H1 (cell line): ENCODE data around the gene SLC35D2. TPM values are rescaled to one million over a fixed set of nuclear protein-coding genes. Genes with fewer than 3 reads are reported as not detected.

Experiments
- CTCF ChIA-PET: fragments of 300-600 bp; sonication (Branson Sonifier 250); formaldehyde crosslinking; loops from one replicate; lab custom pipeline; 2021; ENCODE audit not compliant: partially characterized antibody; lab: Charles Lee
- POLR2A ChIA-PET: fragments of 300-600 bp; sonication (Branson Sonifier 250); formaldehyde crosslinking; loops from one replicate; lab custom pipeline; 2021; ENCODE audit warnings: inconsistent platforms; ENCODE audit not compliant: partially characterized antibody; lab: Charles Lee
- DNase-seq, 2 experiments: peaks; one replicate each; pipeline versions ENCODE4 v3.0.0 to v3.0.0-alpha.2; 2010 to 2022; ENCODE audit warnings: low spot score in 2 of 2, low read depth in 1 of 2, mixed read lengths in 1 of 2
- FAIRE-seq: peaks from 2 replicates; lab custom pipeline; 2011; peaks lifted over from hg19 to GRCh38; lab: Jason Lieb, UNC
- H2AFZ ChIP-seq: 2 replicates; pipeline ENCODE4 v1.8.1; 2012; ENCODE audit warnings: low read length, inconsistent platforms
- H2AK5ac ChIP-seq: 2 replicates; pipeline ENCODE4 v1.6.1; 2013; ENCODE audit warnings: low read depth, low read length
- H2BK120ac ChIP-seq: replicated peaks from 2 replicates; pipeline ENCODE3; 2013; ENCODE audit warnings: low read depth, low read length, inconsistent platforms
- H2BK12ac ChIP-seq: 2 replicates; pipeline ENCODE4 v1.6.1; 2013; ENCODE audit warnings: low read depth, low read length
- H2BK15ac ChIP-seq: 2 replicates; pipeline ENCODE4 v1.6.1; 2013; ENCODE audit warnings: low read length
- H2BK20ac ChIP-seq: 2 replicates; pipeline ENCODE4 v1.6.1; 2013; ENCODE audit warnings: low read length
- H2BK5ac ChIP-seq: 2 replicates; pipeline ENCODE4 v1.6.1; 2013; ENCODE audit warnings: low read depth, low read length
- H3K14ac ChIP-seq: 2 replicates; pipeline ENCODE4 v1.6.1; 2013; ENCODE audit warnings: inconsistent platforms; ENCODE audit not compliant: insufficient read length
- H3K18ac ChIP-seq: 2 replicates; pipeline ENCODE4 v1.6.1; 2013; ENCODE audit warnings: low read length; ENCODE audit errors: extremely low read depth
- H3K23ac ChIP-seq: 2 replicates; pipeline ENCODE4 v1.6.1; 2013; ENCODE audit warnings: inconsistent platforms; ENCODE audit not compliant: insufficient read length
- H3K23me2 ChIP-seq: 2 replicates; pipeline ENCODE4 v1.6.1; 2013; ENCODE audit warnings: low read depth, low read length
- H3K27ac ChIP-seq: 2 replicates; pipeline ENCODE4 v1.6.1; 2011; ENCODE audit warnings: low read depth, low read length, inconsistent platforms
- H3K27me3 ChIP-seq, 4 experiments: replicated peaks in 1 of 4; 1 replicate in 1 of 4; 2 replicates in 3 of 4; pipeline versions ENCODE4 v1.6.1 to v1.8.1; 2011 to 2013; ENCODE audit warnings: low read length in 3 of 4, mild to moderate bottlenecking in 3 of 4, inconsistent platforms in 2 of 4, mixed read lengths in 2 of 4, moderate library complexity in 1 of 4; ENCODE audit not compliant: control insufficient read depth in 3 of 4, insufficient read depth in 3 of 4; ENCODE audit errors: extremely low read depth in 1 of 4
- H3K36me3 ChIP-seq, 4 experiments: 2 replicates each; pipeline versions ENCODE4 v1.6.1 to v1.8.1; 2011 to 2013; ENCODE audit warnings: mild to moderate bottlenecking in 4 of 4, low read length in 3 of 4, moderate library complexity in 2 of 4, control low read depth in 1 of 4, inconsistent platforms in 1 of 4; ENCODE audit not compliant: insufficient read depth in 4 of 4, control insufficient read depth in 2 of 4
- H3K4ac ChIP-seq: replicated peaks from 2 replicates; pipeline ENCODE3; 2013; ENCODE audit warnings: low read length, low read depth, mixed read lengths, inconsistent platforms; ENCODE audit not compliant: insufficient read length
- H3K4me1 ChIP-seq, 4 experiments: replicated peaks in 1 of 4; 1 replicate in 1 of 4; 2 replicates in 3 of 4; pipeline versions ENCODE4 v1.6.1 to v1.8.1; 2011 to 2013; ENCODE audit warnings: low read length in 3 of 4, inconsistent platforms in 2 of 4, mixed read lengths in 1 of 4; ENCODE audit not compliant: insufficient read depth in 4 of 4, control insufficient read depth in 3 of 4
- H3K4me2 ChIP-seq, 2 experiments: 2 replicates each; pipeline versions ENCODE4 v1.6.1 to v1.8.1; 2011 to 2013; ENCODE audit warnings: low read depth in 2 of 2, low read length in 2 of 2, control low read depth in 1 of 2, inconsistent platforms in 1 of 2, mild to moderate bottlenecking in 1 of 2; ENCODE audit not compliant: insufficient read depth in 1 of 2
- H3K4me3 ChIP-seq, 4 experiments: fragments of 200-600, 300-600 bp in 1 of 4; sonication (generic), shearing (Covaris generic), sonication (Bioruptor Twin) in 1 of 4; 2 replicates each; pipeline versions ENCODE4 v1.5.1 to v1.8.1; 2011 to 2016; ENCODE audit warnings: low read length in 4 of 4, low read depth in 3 of 4, control low read depth in 2 of 4, inconsistent platforms in 2 of 4, mild to moderate bottlenecking in 2 of 4, mixed read lengths in 1 of 4, moderate library complexity in 1 of 4; ENCODE audit not compliant: insufficient read depth in 2 of 4; ENCODE audit errors: extremely low read depth in 1 of 4
- H3K56ac ChIP-seq: replicated peaks from 2 replicates; pipeline ENCODE3; 2013; ENCODE audit warnings: low read depth, mild to moderate bottlenecking, mixed read lengths, low read length, inconsistent platforms; ENCODE audit not compliant: insufficient read length
- H3K79me1 ChIP-seq: 2 replicates; pipeline ENCODE4 v1.6.1; 2013; ENCODE audit warnings: low read depth, low read length, control low read depth
- H3K79me2 ChIP-seq, 2 experiments: 2 replicates each; pipeline versions ENCODE4 v1.6.1 to v1.8.1; 2012 to 2013; ENCODE audit warnings: low read length in 2 of 2, mild to moderate bottlenecking in 2 of 2, inconsistent platforms in 1 of 2; ENCODE audit not compliant: insufficient read depth in 2 of 2, control insufficient read depth in 1 of 2
- H3K9ac ChIP-seq, 4 experiments: replicated peaks in 1 of 4; 1 replicate in 1 of 4; 2 replicates in 3 of 4; pipeline versions ENCODE4 v1.6.1 to v1.8.1; 2011 to 2013; ENCODE audit warnings: low read depth in 3 of 4, low read length in 3 of 4, control low read depth in 2 of 4, mild to moderate bottlenecking in 2 of 4, moderate library complexity in 2 of 4, inconsistent platforms in 1 of 4; ENCODE audit errors: extremely low read depth in 1 of 4
- H3K9me3 ChIP-seq, 2 experiments: 2 replicates each; pipeline versions ENCODE4 v1.6.1 to v1.8.1; 2012 to 2013; ENCODE audit warnings: mild to moderate bottlenecking in 2 of 2, moderate library complexity in 2 of 2, control low read depth in 1 of 2, inconsistent platforms in 1 of 2, low read depth in 1 of 2, low read length in 1 of 2, mixed read lengths in 1 of 2; ENCODE audit not compliant: insufficient read depth in 2 of 2
- H4K20me1 ChIP-seq, 2 experiments: replicated peaks in 1 of 2; 2 replicates each; pipeline versions ENCODE3 to v1.8.1; 2011 to 2013; ENCODE audit warnings: inconsistent platforms in 2 of 2, low read length in 2 of 2, mild to moderate bottlenecking in 1 of 2; ENCODE audit not compliant: insufficient read depth in 2 of 2, control insufficient read depth in 1 of 2
- H4K5ac ChIP-seq: 2 replicates; pipeline ENCODE4 v1.6.1; 2013; ENCODE audit warnings: low read length, low read depth, mixed read lengths, inconsistent platforms; ENCODE audit not compliant: insufficient read length
- H4K8ac ChIP-seq: 2 replicates; pipeline ENCODE4 v1.8.0; 2013; ENCODE audit warnings: mild to moderate bottlenecking, moderate library complexity, low read length, inconsistent platforms; ENCODE audit not compliant: insufficient read depth; ENCODE audit errors: extremely low read depth
- H4K91ac ChIP-seq: replicated peaks from 2 replicates; pipeline ENCODE3; 2013; ENCODE audit warnings: low read length, mixed read lengths, inconsistent platforms; ENCODE audit not compliant: insufficient read length
- BACH1 ChIP-seq: IDR thresholded peaks from 2 replicates; pipeline ENCODE4 v1.6.1; 2012; ENCODE audit warnings: low read length, improper control_type of control experiment
- BRCA1 ChIP-seq: IDR thresholded peaks from 2 replicates; pipeline ENCODE4 v1.6.1; 2012; ENCODE audit warnings: low read depth, low read length, improper control_type of control experiment
- CBX5 ChIP-seq: fragments of 300-800, 300-1000 bp; sonication (generic); IDR thresholded peaks from 2 replicates; pipeline ENCODE4 v1.7.1; 2016; ENCODE audit warnings: antibody characterized with exemption, low read length, low read depth
- CHD2 ChIP-seq: IDR thresholded peaks from 2 replicates; pipeline ENCODE4 v1.6.1; 2012; ENCODE audit warnings: low read length, improper control_type of control experiment
- CREB1 ChIP-seq: IDR thresholded peaks from 2 replicates; pipeline ENCODE4 v1.6.1; 2012; ENCODE audit warnings: inconsistent platforms
- EGR1 ChIP-seq: IDR thresholded peaks from 2 replicates; pipeline ENCODE4 v1.6.1; 2011; ENCODE audit warnings: low read depth, low read length, borderline replicate concordance
- KDM1A ChIP-seq: fragments of 200-600, 300-600 bp; sonication (generic); IDR thresholded peaks from 2 replicates; pipeline ENCODE4 v1.7.1; 2016; ENCODE audit warnings: mild to moderate bottlenecking, low read length, borderline replicate concordance
- KDM4A ChIP-seq: IDR thresholded peaks from one replicate; pipeline ENCODE4 v1.7.1; 2012; ENCODE audit warnings: low read depth, mild to moderate bottlenecking, moderate library complexity, low read length, inconsistent platforms; ENCODE audit not compliant: severe bottlenecking
- MAX ChIP-seq: IDR thresholded peaks from 2 replicates; pipeline ENCODE4 v1.6.1; 2012; ENCODE audit warnings: inconsistent platforms
- NRF1 ChIP-seq: IDR thresholded peaks from 2 replicates; pipeline ENCODE4 v1.6.1; 2011; ENCODE audit warnings: mild to moderate bottlenecking, low read depth, low read length, improper control_type of control experiment
- RAD21 ChIP-seq, 2 experiments: IDR thresholded peaks in 1 of 2; conservative IDR thresholded peaks in 1 of 2; 2 replicates each; pipeline ENCODE4 v1.6.1; 2011; ENCODE audit warnings: low read depth in 2 of 2, low read length in 2 of 2, improper control_type of control experiment in 1 of 2, inconsistent platforms in 1 of 2, mild to moderate bottlenecking in 1 of 2, moderate library complexity in 1 of 2
- RBBP5 ChIP-seq: IDR thresholded peaks from 2 replicates; pipeline ENCODE4 v1.7.1; 2012; ENCODE audit warnings: low read depth, mild to moderate bottlenecking, inconsistent platforms, low read length, moderate library complexity, borderline replicate concordance
- SIRT6 ChIP-seq: IDR thresholded peaks from one replicate; pipeline ENCODE4 v1.7.1; 2012; ENCODE audit warnings: low read length, inconsistent platforms
- SP2 ChIP-seq: IDR thresholded peaks from 2 replicates; pipeline ENCODE4 v1.6.1; 2012; ENCODE audit warnings: mild to moderate bottlenecking, low read length, inconsistent platforms
- SRF ChIP-seq: IDR thresholded peaks from 2 replicates; pipeline ENCODE4 v1.6.1; 2011; ENCODE audit warnings: mild to moderate bottlenecking, low read depth, low read length, moderate library complexity
- YY1 ChIP-seq: IDR thresholded peaks from 2 replicates; pipeline ENCODE4 v1.6.1; 2011; ENCODE audit warnings: low read depth, mild to moderate bottlenecking, low read length
- ZNF274 ChIP-seq: IDR thresholded peaks from 2 replicates; pipeline ENCODE4 v1.7.0; 2012; ENCODE audit warnings: low read length, borderline replicate concordance; ENCODE audit errors: extremely low read depth
- polyA plus RNA-seq, 7 experiments: library from polyadenylated mRNA; depleted of rRNA in 3 of 7; stranded (reverse) in 5 of 7; unstranded in 2 of 7; fragments of >200 nt in 5 of 7; fragments of 200-250 nt in 2 of 7; gene quantifications; 1 replicate in 5 of 7; 2 replicates in 1 of 7; 4 replicates in 1 of 7; pipeline versions ENCODE4 v1.2.1 to v1.2.3, GENCODE V29; 2011 to 2013; ENCODE audit warnings: missing spikeins in 2 of 7, mixed read lengths in 2 of 7
- total RNA-seq: library from RNA; stranded (reverse); fragmentation: NEBNext Ultra II Directional; extraction: Animal tissue kit (Norgen Biotek cat#: 25700); gene quantifications from 2 replicates; pipeline ENCODE4 v1.2.1, GENCODE V29; 2021

The SLC35D2 gene
- total and polyA plus RNA-seq, 2 of the 8 experiments (the other 6 are each of a cell fraction or from before 2014, with no cell fraction given) = 9.6 to 11.5 TPM

GRCh38 chr9:96304230-96304629 is 79.3 kb downstream of the SLC35D2 start:
- Histone ChIP-seq H2BK120ac (no peak overlapping the region), H3K4me2 (no peak overlapping the region), H3K14ac (no peak overlapping the region), H3K23me2 (no peaks in the 10 kb centered on the region; the same call in 1 of the 2 replicates), H2BK20ac (no peak overlapping the region), H2BK5ac (no peak overlapping the region), H4K20me1 (no peaks in the 10 kb centered on the region), H3K27ac (no peak overlapping the region), H3K79me1 (no peaks in the 10 kb centered on the region), H3K56ac (no peak overlapping the region), H2AK5ac (no peak overlapping the region), H3K79me2 (no peaks in the 10 kb centered on the region), H3K23ac (no peak overlapping the region), H3K4me3 (no peak overlapping the region), H3K4ac (no peak overlapping the region), H4K5ac (no peak overlapping the region), H3K27me3 (no peaks in the 10 kb centered on the region), H4K91ac (no peak overlapping the region), H2BK12ac (no peak overlapping the region), H2AFZ (no peak overlapping the region), H3K18ac (no peak overlapping the region), H3K9ac (no peak overlapping the region), H2BK15ac (no peak overlapping the region), H3K4me1 (peaks cover 0 to 4% (median 0%) of the 10 kb centered on the region in 4 experiments; a peak in 2 of 7 replicates), H3K9me3 (no peaks in the 10 kb centered on the region), H3K36me3 (no peaks in the 10 kb centered on the region), H4K8ac (no peak overlapping the region; the same call in 1 of the 2 replicates)
- DNase-seq (no peak), FAIRE-seq (no peak)
- POLR2A ChIA-PET = no interaction called here
- CTCF ChIA-PET = interaction anchor here (1.3 to 2.0 kb wide), 5 partner anchors 10 to 172 kb away, joined by 4 to 9 read pairs (median 5); no protein-coding TSS in a partner anchor
- no peak for TF ChIP-seq CHD2
- TF ChIP-seq KDM1A = no peak
- TF ChIP-seq SP2 = no peak
- TF ChIP-seq ZNF274 = no peak
- no peak for TF ChIP-seq CREB1
- TF ChIP-seq EGR1 = no peak
- no peak for TF ChIP-seq BRCA1
- no peak for TF ChIP-seq SRF
- TF ChIP-seq BACH1 = no peak
- no peak for TF ChIP-seq CBX5
- TF ChIP-seq NRF1 = no peak
- no peak for TF ChIP-seq RBBP5
- TF ChIP-seq KDM4A = no peak
- TF ChIP-seq SIRT6 = no peak
- TF ChIP-seq MAX = no peak
- no peak for TF ChIP-seq RAD21 (IDR thresholded peaks at IDR 0.05 in 1 of 2, conservative IDR thresholded peaks at IDR 0.05 in 1 of 2; ENCODE audit: low read depth in 2 of 2, low read length in 2 of 2)
- TF ChIP-seq YY1 = no peak
